Calu3 (cell line): ENCODE measurements around the gene MSANTD7. TPM values are rescaled to one million over a fixed set of nuclear protein-coding genes. Genes with fewer than 3 reads are reported as not detected.

Experiments
- BruUV-seq: library from RNA; stranded (reverse); fragments of 400-500 nt; replicated peaks from 2 replicates; lab custom pipeline; 2021; lab: Mats Ljungman, UMichigan
- CTCF ChIA-PET: fragments of 300-600 bp; sonication (Branson Sonifier 250); formaldehyde crosslinking; loops from one replicate; lab custom pipeline; 2022; ENCODE audit warnings: antibody characterized with exemption; lab: Charles Lee
- DNase-seq: peaks from one replicate; pipeline ENCODE4 v3.0.0; 2022
- H3K27ac Mint-ChIP-seq: one replicate; pipeline ENCODE4 v1.8.0; 2022; ENCODE audit warnings: mixed read lengths; ENCODE audit not compliant: unreplicated experiment
- H3K27me3 Mint-ChIP-seq: one replicate; pipeline ENCODE4 v1.8.0; 2022; ENCODE audit warnings: mixed read lengths; ENCODE audit not compliant: unreplicated experiment
- H3K36me3 Mint-ChIP-seq: one replicate; pipeline ENCODE4 v1.8.0; 2022; ENCODE audit warnings: mild to moderate bottlenecking, moderate library complexity, mixed read lengths; ENCODE audit not compliant: insufficient read depth, unreplicated experiment
- H3K4me1 Mint-ChIP-seq: one replicate; pipeline ENCODE4 v1.8.0; 2022; ENCODE audit warnings: mild to moderate bottlenecking, low read depth, mixed read lengths; ENCODE audit not compliant: unreplicated experiment
- H3K4me3 Mint-ChIP-seq: one replicate; pipeline ENCODE4 v1.8.0; 2022; ENCODE audit warnings: mild to moderate bottlenecking, low read depth, moderate library complexity, mixed read lengths; ENCODE audit not compliant: unreplicated experiment
- H3K9me3 Mint-ChIP-seq: one replicate; pipeline ENCODE4 v1.8.0; 2022; ENCODE audit warnings: low read depth, mixed read lengths; ENCODE audit not compliant: unreplicated experiment
- CTCF ChIP-seq: fragments of 200-600 bp; IDR thresholded peaks from one replicate; pipeline ENCODE4 v1.8.0; 2022; ENCODE audit warnings: antibody characterized with exemption; ENCODE audit not compliant: unreplicated experiment
- intact Hi-C: fragments of 100-400 bp; cut with micrococcal nuclease; formaldehyde crosslinking; loops from one replicate; pipeline ENCODE4 v1.10.0; 2022; ENCODE audit not compliant: unreplicated experiment
- total RNA-seq: library from RNA; stranded (reverse); gene quantifications from 2 replicates; pipeline ENCODE4 v1.2.3, GENCODE V29; 2022

MSANTD7 gene
- total RNA-seq, 1 experiment from 2014 or later = 21.9 TPM

GRCh38 chr10:14875941-14876340 lies 37.8 kb downstream of the MSANTD7 start:
- no peak overlapping the region for H3K4me3 Mint-ChIP-seq

GRCh38 chr10:14876764-14877163 lies 38.7 kb downstream of the MSANTD7 start:
- TF ChIP-seq CTCF = no peak
- CTCF ChIA-PET = no interaction called here
- intact Hi-C loops = no loop called here
- no TSS peak for BruUV-seq
- Mint-ChIP-seq H3K4me3 (peak overlapping the region; percentile 94), H3K36me3 (peaks cover 40% of the 10 kb centered on the region), H3K27me3 (no peaks in the 10 kb centered on the region), H3K9me3 (no peaks in the 10 kb centered on the region), H3K27ac (peak overlapping the region; percentile 7), H3K4me1 (peaks cover 13% of the 10 kb centered on the region)
- no peak for DNase-seq

More at GRCh38 chr10:14875941-14876340, 37.8 kb downstream of the MSANTD7 start:
- no TSS peak for BruUV-seq
- DNase-seq = no peak
- Mint-ChIP-seq H3K9me3 (no peaks in the 10 kb centered on the region), H3K36me3 (peaks cover 40% of the 10 kb centered on the region), H3K4me1 (peaks cover 12% of the 10 kb centered on the region), H3K27ac (no peak overlapping the region), H3K27me3 (no peaks in the 10 kb centered on the region)
- TF ChIP-seq CTCF = no peak
- CTCF ChIA-PET = no interaction called here
- intact Hi-C loops = no loop called here

- intact Hi-C loops = no loop called here
- CTCF ChIA-PET = interaction anchor here (0.5 to 1.4 kb wide), 5 partner anchors 23 to 391 kb away, joined by 3 to 6 read pairs (median 3); no protein-coding TSS in a partner anchor
- no peak for TF ChIP-seq CTCF
- Mint-ChIP-seq H3K4me3 (peak within 1 kb of the TSS; percentile 94), H3K27ac (peak within 1 kb of the TSS; percentile 87), H3K9me3 (no peaks in the 10 kb centered on the region), H3K36me3 (peaks cover 40% of the 10 kb centered on the region), H3K4me1 (peaks cover 25% of the 10 kb centered on the region), H3K27me3 (no peaks in the 10 kb centered on the region)
- BruUV-seq = no TSS peak
- peak; percentile 97 for DNase-seq
Observed at GRCh38 chr10:14878266-14879123, 40.4 kb downstream of the MSANTD7 start, which contains the start of gene SUV39H2. SUV39H2 (plus strand) TSS chr10:14878866; CDS start chr10:14878889, 23 bp downstream.

GRCh38 chr10:14879124-14879927 lies 41.2 kb downstream of the MSANTD7 start:
- TF ChIP-seq CTCF = no peak
- Mint-ChIP-seq H3K27ac (peak overlapping the region; percentile 87), H3K9me3 (no peaks in the 10 kb centered on the region), H3K4me1 (peaks cover 25% of the 10 kb centered on the region), H3K4me3 (peak overlapping the region; percentile 94), H3K27me3 (no peaks in the 10 kb centered on the region), H3K36me3 (peaks cover 40% of the 10 kb centered on the region)
- BruUV-seq = no TSS peak
- intact Hi-C loops = no loop called here
- CTCF ChIA-PET = interaction anchor here (0.6 to 1.4 kb wide), 2 partner anchors 23 to 392 kb away, joined by 3 read pairs; no protein-coding TSS in a partner anchor
- peak; percentile 5 for DNase-seq
